Panc1 (cell line): ENCODE results near the gene PHTF1. TPM values are rescaled to one million over a fixed set of nuclear protein-coding genes. Genes with fewer than 3 reads are reported as not detected.

Source experiments
- ATAC-seq: fragments of 200-7000 bp; cut with Tn5 transposase; 2 replicates; pipeline ENCODE4 v1.9.1; 2020; ENCODE audit warnings: mild to moderate bottlenecking, moderate library complexity
- BruUV-seq: library from RNA; stranded (reverse); fragments of 400-500 nt; replicated peaks from 2 replicates; lab custom pipeline; 2021; lab: Mats Ljungman, UMichigan
- CTCF ChIA-PET: fragments of 300-600 bp; sonication (Branson Sonifier 250); formaldehyde crosslinking; loops from one replicate; lab custom pipeline; 2022; ENCODE audit warnings: antibody characterized with exemption; lab: Charles Lee
- POLR2A ChIA-PET: fragments of 300-600 bp; sonication (Branson Sonifier 250); formaldehyde crosslinking; loops from one replicate; lab custom pipeline; 2022; ENCODE audit warnings: antibody characterized with exemption; lab: Charles Lee
- DNase-seq: peaks from one replicate; pipeline ENCODE4 v3.0.0-alpha.2; 2010; ENCODE audit warnings: low read depth, low spot score
- H3K27ac ChIP-seq: 2 replicates; pipeline ENCODE4 v1.5.1; 2011; ENCODE audit warnings: mild to moderate bottlenecking, low read length, inconsistent platforms
- H3K27me3 ChIP-seq: fragments of 200-500 bp; sonication (Bioruptor generic); 2 replicates; pipeline ENCODE4 v1.6.0; 2014; ENCODE audit warnings: low read length, inconsistent platforms; ENCODE audit not compliant: control insufficient read depth, insufficient read depth
- H3K36me3 ChIP-seq: fragments of 200-500 bp; sonication (Bioruptor generic); 2 replicates; pipeline ENCODE4 v1.5.1; 2014; ENCODE audit warnings: inconsistent platforms, mild to moderate bottlenecking, low read length, moderate library complexity; ENCODE audit not compliant: control insufficient read depth, insufficient read depth
- H3K4me1 ChIP-seq: 2 replicates; pipeline ENCODE4 v1.5.1; 2011; ENCODE audit warnings: inconsistent platforms, mild to moderate bottlenecking, low read length, moderate library complexity; ENCODE audit not compliant: control insufficient read depth, insufficient read depth
- H3K4me3 ChIP-seq, 2 experiments: 2 replicates each; pipeline ENCODE4 v1.5.1; 2011 to 2012; ENCODE audit warnings: low read depth in 2 of 2, low read length in 2 of 2, mild to moderate bottlenecking in 2 of 2, inconsistent platforms in 1 of 2, moderate library complexity in 1 of 2
- H3K9me3 ChIP-seq: fragments of 200-500 bp; sonication (Bioruptor generic); 2 replicates; pipeline ENCODE4 v1.5.1; 2014; ENCODE audit warnings: low read depth, mild to moderate bottlenecking, inconsistent platforms, low read length, moderate library complexity; ENCODE audit not compliant: control insufficient read depth, insufficient read depth
- CTCF ChIP-seq: fragments of 450-650 bp; IDR thresholded peaks from 2 replicates; pipeline ENCODE4 v1.5.1; 2017; ENCODE audit warnings: mild to moderate bottlenecking
- POLR2AphosphoS5 ChIP-seq: IDR thresholded peaks from 2 replicates; pipeline ENCODE4 v1.6.1; 2012; ENCODE audit warnings: mild to moderate bottlenecking, low read depth, low read length, moderate library complexity
- REST ChIP-seq, 2 experiments: IDR thresholded peaks; 2 replicates each; pipeline ENCODE4 v1.6.1; 2011 to 2012; ENCODE audit warnings: low read depth in 2 of 2, control low read depth in 1 of 2, low read length in 1 of 2, mild to moderate bottlenecking in 1 of 2, moderate library complexity in 1 of 2; ENCODE audit not compliant: insufficient read depth in 1 of 2
- SIN3A ChIP-seq: IDR thresholded peaks from 2 replicates; pipeline ENCODE4 v1.6.1; 2012; ENCODE audit warnings: low read depth, mild to moderate bottlenecking, low read length, moderate library complexity, borderline replicate concordance; ENCODE audit not compliant: insufficient read depth
- TCF7L2 ChIP-seq: IDR thresholded peaks from 2 replicates; pipeline ENCODE4 v1.6.1; 2011; ENCODE audit warnings: mild to moderate bottlenecking, low read depth, low read length, inconsistent platforms
- in situ Hi-C: cut with HindIII; loops from 2 replicates; pipeline ENCODE4 v1.10.0; 2016; ENCODE audit warnings: low sequenced_read_pairs, low pct_unique_long_range_greater_than_20kb
- intact Hi-C: fragments of 100-400 bp; cut with micrococcal nuclease; formaldehyde crosslinking; loops from one replicate; pipeline ENCODE4 v1.10.0; 2022; ENCODE audit not compliant: unreplicated experiment
- total RNA-seq: library from RNA; stranded (reverse); gene quantifications from one replicate; pipeline ENCODE4 v1.2.1, GENCODE V29; 2021; ENCODE audit not compliant: unreplicated experiment

Gene PHTF1
- total RNA-seq, 1 experiment from 2014 or later = 32.0 TPM

DNA sequence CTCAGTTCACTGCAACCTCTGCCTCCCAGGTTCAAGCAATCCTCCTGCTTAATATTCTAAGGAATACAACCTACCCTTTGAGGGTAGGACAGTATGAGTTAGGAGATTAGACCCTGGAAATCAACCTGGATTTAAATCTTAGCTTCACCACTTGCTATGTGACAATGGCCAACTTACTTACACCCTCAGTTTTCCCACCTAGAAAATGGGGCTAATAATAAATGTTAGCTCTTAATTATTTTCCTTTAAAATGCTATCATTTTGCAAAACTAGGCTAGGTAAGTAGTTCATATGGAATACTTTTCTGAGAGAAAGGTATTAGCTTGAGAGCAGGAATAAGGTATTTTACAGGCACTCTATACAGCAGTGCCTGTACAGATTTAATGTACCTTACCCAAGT is 110.8 kb downstream of the PHTF1 start:
- in situ Hi-C loops = no loop called here
- ChIA-PET POLR2A (no interaction called here), CTCF (no interaction called here)
- Histone ChIP-seq H3K4me1 (no peaks in the 10 kb centered on the region), H3K36me3 (no peaks in the 10 kb centered on the region), H3K9me3 (no peaks in the 10 kb centered on the region), H3K4me3 (no peak overlapping the region), H3K27ac (no peak overlapping the region), H3K27me3 (no peaks in the 10 kb centered on the region)
- DNase-seq (no peak), ATAC-seq (no peak)
- BruUV-seq = no TSS peak
- intact Hi-C loops = no loop called here
- TF ChIP-seq CTCF = no peak
- TF ChIP-seq TCF7L2 = no peak
- no peak for TF ChIP-seq SIN3A
- TF ChIP-seq POLR2AphosphoS5 = no peak

- no peak for DNase-seq
- no peak for TF ChIP-seq SIN3A
- no peak for TF ChIP-seq POLR2AphosphoS5
- TF ChIP-seq TCF7L2 = no peak
- TF ChIP-seq REST (IDR thresholded peaks at IDR 0.05; ENCODE audit: insufficient read depth in 1 of 2, low read depth in 2 of 2, low read length in 1 of 2) = no peak
- no peak for TF ChIP-seq CTCF
- intact Hi-C loops (no loop called here), in situ Hi-C loops (no loop called here)
- no peaks in the 10 kb centered on the region for H3K4me1 ChIP-seq
- H3K27ac ChIP-seq = no peak overlapping the region
- H3K36me3 ChIP-seq = no peaks in the 10 kb centered on the region
- no peaks in the 10 kb centered on the region for H3K9me3 ChIP-seq
- ATAC-seq = no peak
- BruUV-seq = no TSS peak
- H3K27me3 ChIP-seq = no peaks in the 10 kb centered on the region
- ChIA-PET POLR2A (no interaction called here), CTCF (no interaction called here)
- no peak overlapping the region for H3K4me3 ChIP-seq
Measured at GRCh38 chr1:113647164-113647563, 112.1 kb downstream of the PHTF1 start.

Other genes starting within 250 kb of the PHTF1 start
- gene RSBN1, start 53.0 kb upstream of the PHTF1 start, total RNA-seq = 10.7 TPM
- not detected for gene PTPN22, start 112.2 kb upstream of the PHTF1 start, total RNA-seq
- gene BCL2L15, start 128.1 kb upstream of the PHTF1 start, total RNA-seq = 0.10 TPM
- 14.2 TPM for gene AP4B1, start 145.3 kb upstream of the PHTF1 start, total RNA-seq
- 8.6 TPM for gene DCLRE1B, start 145.8 kb upstream of the PHTF1 start, total RNA-seq
- gene HIPK1, start 169.8 kb upstream of the PHTF1 start, total RNA-seq = 41.5 TPM
- gene OLFML3, start 220.0 kb upstream of the PHTF1 start, total RNA-seq = 0.15 TPM